Activated CD4-positive, alpha-beta T cell treated with anti-CD3 and anti-CD28 coated beads, Interleukin-2, Interleukin-6, amounts not matched to agents 100 ng/mL and 50 ng/mL, durations not matched to agents 16 hours and 8 hours (primary cell): ENCODE data around the gene SMAGP.
"Not testable (repeated sequence)": the region's sequence is repeated elsewhere in the genome, so short reads cannot be mapped to it uniquely, and the experiment has no call there.

Experiments used
- DNase-seq: peaks from one replicate; pipeline ENCODE4 v3.0.0-alpha.2; 2020

The SMAGP gene

DNA sequence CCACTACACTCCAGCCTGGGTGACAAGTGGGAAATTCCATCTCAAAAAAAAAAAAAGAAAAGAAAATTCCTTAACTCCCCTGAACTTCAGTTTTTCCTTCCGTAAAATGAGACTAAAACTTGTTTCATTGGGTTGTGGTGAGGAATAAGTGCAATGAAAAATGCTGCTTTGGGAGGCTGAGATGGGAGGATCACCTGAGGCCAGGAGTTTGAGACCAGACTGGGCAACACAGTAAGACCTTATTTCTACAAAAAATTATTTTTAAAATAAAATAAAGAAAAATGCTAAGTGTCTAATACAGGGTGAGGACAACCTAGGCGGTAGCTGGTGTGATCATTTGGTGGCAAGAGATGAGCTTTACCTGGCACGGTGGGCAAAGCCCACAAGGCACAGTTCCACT lies 6.9 kb downstream of the SMAGP start:
- no peak for DNase-seq

- no peak for DNase-seq
Measured at GRCh38 chr12:51262758-51263177, 7.4 kb downstream of the SMAGP start.

- DNase-seq = not testable (repeated sequence)
Measured at GRCh38 chr12:51259600-51259999, 10.6 kb downstream of the SMAGP start.

DNA sequence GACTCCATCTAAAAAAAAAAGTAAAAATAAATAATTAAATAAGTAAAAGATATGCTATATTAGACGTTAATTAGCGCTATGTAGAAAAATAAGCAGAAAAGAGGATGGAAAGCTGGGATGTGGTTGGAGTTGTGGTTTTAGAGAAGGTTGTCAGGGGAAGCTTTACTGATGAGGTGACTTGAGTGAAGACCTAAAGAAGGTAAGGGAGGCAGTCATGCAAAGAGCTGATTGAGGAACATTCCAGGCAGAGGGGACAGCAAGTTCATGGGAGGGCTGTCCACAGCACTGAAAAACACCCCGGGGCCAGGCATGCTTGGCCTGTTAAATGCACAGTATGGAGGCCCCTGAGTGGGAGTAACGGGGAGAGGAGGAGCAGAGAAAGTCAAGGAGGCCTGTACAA lies 15.7 kb downstream of the SMAGP start:
- DNase-seq = no peak

- no peak for DNase-seq
Measured at GRCh38 chr12:51253276-51253675, 16.9 kb downstream of the SMAGP start.

DNA sequence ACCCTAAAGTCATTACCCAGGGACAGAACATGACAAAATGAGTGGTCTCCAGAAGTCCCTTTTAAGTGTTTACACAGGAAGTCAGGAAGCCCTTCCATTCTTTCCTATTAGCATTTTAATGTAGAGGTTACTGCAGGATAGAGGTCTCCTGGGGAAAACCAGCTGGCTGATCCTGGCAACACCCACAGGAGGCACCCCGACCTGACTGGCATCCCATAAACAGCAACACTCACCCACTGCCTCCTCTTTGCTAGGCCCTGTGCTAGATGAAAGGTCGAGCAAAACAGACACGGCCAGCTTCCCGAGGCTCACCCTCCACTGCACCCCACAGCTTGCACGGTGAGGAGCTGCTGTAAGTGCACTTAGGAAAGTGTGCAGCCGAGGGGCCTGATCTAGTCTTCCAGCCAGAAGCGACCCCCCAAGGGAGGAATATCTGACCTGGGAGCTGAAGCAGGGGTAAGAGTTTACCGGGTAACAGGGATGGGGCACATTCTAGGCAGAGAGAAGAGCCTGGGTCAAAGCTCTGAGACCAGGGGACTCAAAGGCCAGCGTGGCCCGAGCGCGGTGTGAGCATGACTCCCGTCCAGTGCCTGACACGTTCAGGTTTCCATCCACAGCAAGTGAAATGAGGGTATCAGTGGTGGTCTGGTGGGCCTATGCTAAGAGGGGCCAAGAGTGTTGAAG lies 22.6 kb downstream of the SMAGP start:
- no peak for DNase-seq

GRCh38 chr12:51246254-51246853 lies 23.9 kb downstream of the SMAGP start:
- peak; percentile 46 for DNase-seq

GRCh38 chr12:51245476-51246253 lies 24.6 kb downstream of the SMAGP start:
- DNase-seq = no peak

DNA sequence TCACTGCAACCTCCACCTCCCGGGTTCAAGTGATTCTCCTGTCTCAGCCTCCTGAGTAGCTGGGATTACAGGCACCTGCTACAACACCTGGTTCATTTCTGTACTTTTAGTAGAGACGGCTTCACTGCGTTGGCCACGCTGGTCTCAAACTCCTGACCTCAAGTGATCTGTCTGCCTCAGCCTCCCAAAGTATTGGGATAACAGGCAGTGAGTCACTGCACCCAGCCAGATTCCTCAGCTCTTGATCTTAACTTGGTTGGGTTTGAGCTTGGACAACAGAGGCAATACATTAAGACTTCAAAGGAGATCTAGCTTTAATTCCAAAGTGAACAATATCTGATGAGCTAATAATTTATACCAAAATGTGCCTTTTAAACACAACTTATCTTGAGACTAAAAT lies 25.9 kb downstream of the SMAGP start:
- DNase-seq = no peak

DNA sequence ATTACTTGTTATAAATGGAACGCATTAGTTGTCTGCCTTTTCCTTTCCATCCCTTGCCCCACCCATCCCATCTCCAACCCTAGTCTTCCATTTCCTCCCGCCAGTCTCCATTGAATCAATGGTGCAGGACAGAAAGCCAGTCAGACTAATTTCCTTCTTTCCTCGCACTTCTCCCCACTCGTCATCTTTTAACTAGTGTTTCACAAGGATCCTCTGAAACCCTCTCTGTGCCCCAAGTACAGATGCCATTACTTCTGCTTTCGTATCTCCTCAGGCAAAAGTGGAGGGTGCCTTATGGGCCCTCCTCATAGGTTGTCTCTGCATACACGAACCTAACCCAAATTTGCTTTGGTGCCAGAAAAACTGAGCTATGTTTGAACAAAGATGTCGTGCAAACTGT lies 27.3 kb downstream of the SMAGP start:
- no peak for DNase-seq

GRCh38 chr12:51242120-51242519 lies 28.1 kb downstream of the SMAGP start:
- DNase-seq = no peak

GRCh38 chr12:51240971-51241370 lies 29.2 kb downstream of the SMAGP start:
- no peak for DNase-seq

DNA sequence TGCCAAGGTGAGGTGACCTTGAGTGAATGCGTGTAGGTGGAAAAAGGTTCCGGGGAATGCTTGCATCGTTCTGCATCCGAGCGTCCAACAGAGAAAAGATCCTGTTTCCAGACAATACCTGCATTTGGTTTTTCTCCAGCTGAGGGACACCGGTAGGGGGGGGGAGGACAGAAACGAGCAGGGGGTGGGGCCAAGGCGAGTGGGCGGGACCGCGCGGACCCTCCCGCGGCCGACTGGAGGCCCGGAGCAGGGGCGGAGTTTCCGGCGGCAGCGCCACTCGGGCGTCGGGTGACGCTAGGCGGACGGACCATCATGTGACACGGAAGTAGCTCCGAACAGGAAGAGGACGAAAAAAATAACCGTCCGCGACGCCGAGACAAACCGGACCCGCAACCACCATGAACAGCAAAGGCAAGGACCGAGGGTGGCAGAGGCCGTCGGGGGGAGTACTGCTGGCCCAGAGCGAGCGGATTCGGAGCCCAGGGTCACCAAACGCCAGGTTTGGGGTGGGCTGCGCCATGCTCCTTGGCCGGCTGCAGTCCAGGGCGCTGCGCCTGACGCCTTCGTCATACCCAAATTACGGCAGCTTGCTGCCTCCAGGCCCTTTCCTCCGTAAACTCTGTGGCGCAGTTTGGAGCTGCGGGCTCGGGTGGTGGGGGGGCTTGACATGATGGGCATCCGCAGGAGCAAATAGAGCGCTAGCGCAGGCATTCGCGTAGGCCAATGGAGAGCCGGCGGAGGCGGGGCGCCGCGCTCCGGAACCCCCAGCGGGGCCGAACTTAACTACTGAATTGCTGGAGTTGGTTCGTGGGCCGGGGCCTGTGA lies 31.5 kb downstream of the SMAGP start, which contains the start of gene DAZAP2:
DAZAP2 (plus strand) TSS at position 317 of the 825 bp plus-strand sequence; CDS start at position 399, 82 bp downstream.
- DNase-seq = peak; percentile 97

GRCh38 chr12:51238037-51238509 lies 32.1 kb downstream of the SMAGP start:
- DNase-seq = peak; percentile 22

GRCh38 chr12:51234530-51234929 lies 35.7 kb downstream of the SMAGP start:
- no peak for DNase-seq

- no peak for DNase-seq
Measured at GRCh38 chr12:51232642-51233041, 37.6 kb downstream of the SMAGP start.

DNA sequence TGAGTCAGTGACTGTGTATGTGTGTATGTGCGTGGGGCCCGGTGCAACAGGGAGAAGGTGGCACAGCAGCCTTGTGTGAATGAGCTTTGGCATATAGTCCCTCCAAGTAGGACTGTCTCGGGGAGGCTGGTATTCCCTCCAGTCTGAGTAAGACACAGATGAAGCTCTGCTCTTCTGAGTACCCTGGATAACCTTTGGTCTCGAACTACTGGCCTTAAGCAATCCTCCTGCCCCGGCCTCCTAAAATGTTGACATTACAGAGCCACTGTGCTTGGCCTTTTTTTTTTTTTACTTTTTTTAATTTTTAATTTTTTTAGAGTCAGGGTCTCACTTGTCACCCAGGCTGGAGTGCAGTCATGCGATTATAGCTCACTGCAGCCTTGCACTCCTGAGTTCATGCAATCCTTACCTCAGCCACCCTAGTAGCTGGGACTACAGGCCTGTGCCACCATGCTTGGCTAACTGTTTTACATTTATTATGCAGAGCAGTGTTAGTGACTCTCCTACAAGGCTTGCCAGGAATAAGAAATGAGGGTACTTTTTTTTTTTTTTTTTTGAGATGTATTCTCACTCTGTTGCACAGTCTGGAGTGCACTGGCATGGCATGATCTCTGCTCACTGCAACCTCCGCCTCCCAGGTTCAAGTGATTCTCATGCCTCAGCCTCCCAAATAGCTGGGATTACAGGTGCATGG lies 41.0 kb downstream of the SMAGP start:
- no peak for DNase-seq

DNA sequence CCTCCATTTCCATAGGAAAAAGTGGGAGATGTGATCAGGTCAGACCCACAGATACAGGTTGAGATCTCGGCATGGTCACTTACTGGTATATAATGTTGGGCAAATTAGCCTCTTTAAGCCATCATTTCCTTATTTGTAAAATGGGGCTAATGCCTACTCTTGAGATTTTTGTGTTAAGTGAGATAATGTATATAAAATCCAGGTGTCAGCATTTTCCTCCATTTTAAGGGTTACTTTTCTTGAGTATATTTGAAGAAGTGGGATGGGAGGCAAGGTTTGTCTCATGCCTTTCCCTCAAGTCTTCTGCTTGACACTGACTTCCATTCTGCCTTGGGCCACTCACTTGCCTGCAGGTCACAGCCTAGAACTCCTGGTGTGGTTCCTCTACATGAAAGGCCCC lies 42.3 kb downstream of the SMAGP start:
- no peak for DNase-seq

DNA sequence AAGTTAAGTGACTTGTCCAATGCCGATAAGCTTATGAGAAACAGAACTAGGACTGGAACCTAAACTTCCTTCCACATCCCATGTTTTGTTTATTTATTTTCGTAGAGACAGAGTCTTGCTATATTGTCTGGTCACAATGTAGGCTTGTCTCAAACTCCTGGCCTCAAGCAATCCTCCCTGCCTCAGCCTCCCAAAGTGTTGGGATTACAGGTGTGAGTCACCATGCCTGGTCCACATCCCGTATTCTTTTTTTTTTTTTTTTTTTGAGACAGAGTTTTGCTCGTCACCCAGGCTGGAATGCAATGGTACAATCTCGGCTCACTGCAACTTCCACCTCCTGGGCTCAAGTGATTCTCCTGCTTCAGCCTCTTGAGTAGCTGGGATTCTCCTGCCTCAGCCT lies 43.1 kb downstream of the SMAGP start:
- DNase-seq = not testable (repeated sequence)

- DNase-seq = no peak
Measured at GRCh38 chr12:51225771-51226170, 44.4 kb downstream of the SMAGP start.

DNA sequence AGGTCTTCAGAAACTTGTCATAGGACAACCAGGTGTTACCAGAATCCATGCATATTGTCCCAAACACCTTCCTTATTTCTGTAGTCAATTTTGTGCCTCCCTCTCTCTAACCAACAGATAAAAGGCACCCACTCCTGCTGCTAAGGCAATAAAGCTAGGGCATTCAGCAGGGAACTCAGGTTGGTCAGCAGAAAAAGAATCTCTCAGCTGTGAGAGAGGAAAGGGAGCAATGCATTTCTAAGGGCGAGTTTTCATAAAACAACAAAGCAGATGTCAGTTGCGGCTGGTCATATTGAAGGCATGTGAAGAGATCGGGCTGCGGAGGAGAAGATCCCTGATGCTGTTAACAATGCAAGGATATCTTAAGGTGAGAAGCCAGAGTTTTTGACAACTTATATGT lies 45.0 kb downstream of the SMAGP start:
- no peak for DNase-seq

GRCh38 chr12:51224625-51225024 lies 45.6 kb downstream of the SMAGP start:
- no peak for DNase-seq
